ENCODE results near the gene CRB3.

The CRB3 gene

DNA sequence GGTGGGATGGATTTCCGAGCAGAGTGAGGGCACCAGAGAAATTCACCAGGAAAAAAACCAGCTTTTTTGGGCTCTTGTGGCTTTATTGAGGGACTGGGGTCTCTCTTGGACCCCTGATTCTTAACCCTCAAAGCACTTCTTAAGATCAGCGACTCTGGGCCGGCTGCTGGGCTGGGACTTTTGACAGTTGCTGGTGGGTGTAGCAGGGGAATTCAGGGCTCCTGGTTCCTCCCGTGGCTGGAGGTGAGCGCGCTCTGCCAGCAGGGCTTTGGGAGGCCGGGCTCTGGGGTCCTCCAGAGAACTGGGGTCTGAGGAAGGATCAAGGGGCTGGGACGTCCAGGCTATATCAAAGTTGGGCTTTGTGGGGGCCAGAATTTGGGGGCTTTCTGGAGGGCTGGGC lies 3.3 kb downstream of the CRB3 start:
- 89% methylated on average over 8 of the region's 8 CpGs for WGBS, 2 experiments

GRCh38 chr19:6470173-6470572 lies 6.1 kb downstream of the CRB3 start:
- H3K4me3 ChIP-seq (ENCODE audit: insufficient read depth, low read depth, low read length), result no peak overlapping the region

More for the DNA sequence above, 3.3 kb downstream of the CRB3 start:
- H3K27me3 ChIP-seq (ENCODE audit: control insufficient read depth, insufficient read depth, low read length, poor library complexity, severe bottlenecking), result peaks cover 41% of the 10 kb centered on the region
- no peak overlapping the region for H3K4me3 ChIP-seq (ENCODE audit: insufficient read depth, low read depth, low read length)
- H3K27ac ChIP-seq (ENCODE audit: insufficient read depth, low read depth, low read length, poor library complexity, severe bottlenecking), result no peak overlapping the region
- no peaks in the 10 kb centered on the region for H3K9me3 ChIP-seq (ENCODE audit: control insufficient read depth, low read length)
- H3K4me1 ChIP-seq (ENCODE audit: control insufficient read depth, insufficient read depth, low read length), result peaks cover 6% of the 10 kb centered on the region
- H3K36me3 ChIP-seq (ENCODE audit: control insufficient read depth, insufficient read depth, low read length), result no peaks in the 10 kb centered on the region

GRCh38 chr19:6471076-6471475 lies 7.0 kb downstream of the CRB3 start:
- Histone ChIP-seq H3K4me3 (ENCODE audit: insufficient read depth, low read depth, low read length) (no peak overlapping the region), H3K27ac (ENCODE audit: insufficient read depth, low read depth, low read length, poor library complexity, severe bottlenecking) (no peak overlapping the region), H3K27me3 (ENCODE audit: control insufficient read depth, insufficient read depth, low read length, poor library complexity, severe bottlenecking) (peaks cover 24% of the 10 kb centered on the region), H3K9me3 (ENCODE audit: control insufficient read depth, low read length) (no peaks in the 10 kb centered on the region), H3K4me1 (ENCODE audit: control insufficient read depth, insufficient read depth, low read length) (no peaks in the 10 kb centered on the region), H3K36me3 (ENCODE audit: control insufficient read depth, insufficient read depth, low read length) (no peaks in the 10 kb centered on the region)
- 84 to 86% methylated on average over 14 of the region's 14 CpGs for WGBS, 2 experiments

More at GRCh38 chr19:6470173-6470572, 6.1 kb downstream of the CRB3 start:
- peaks cover 24% of the 10 kb centered on the region for H3K27me3 ChIP-seq (ENCODE audit: control insufficient read depth, insufficient read depth, low read length, poor library complexity, severe bottlenecking)
- H3K9me3 ChIP-seq (ENCODE audit: control insufficient read depth, low read length), result no peaks in the 10 kb centered on the region
- WGBS, 2 experiments, result 86 to 91% methylated on average over 8 of the region's 8 CpGs
- H3K36me3 ChIP-seq (ENCODE audit: control insufficient read depth, insufficient read depth, low read length), result no peaks in the 10 kb centered on the region
- H3K4me1 ChIP-seq (ENCODE audit: control insufficient read depth, insufficient read depth, low read length), result no peaks in the 10 kb centered on the region
- H3K27ac ChIP-seq (ENCODE audit: insufficient read depth, low read depth, low read length, poor library complexity, severe bottlenecking), result no peak overlapping the region

DNA sequence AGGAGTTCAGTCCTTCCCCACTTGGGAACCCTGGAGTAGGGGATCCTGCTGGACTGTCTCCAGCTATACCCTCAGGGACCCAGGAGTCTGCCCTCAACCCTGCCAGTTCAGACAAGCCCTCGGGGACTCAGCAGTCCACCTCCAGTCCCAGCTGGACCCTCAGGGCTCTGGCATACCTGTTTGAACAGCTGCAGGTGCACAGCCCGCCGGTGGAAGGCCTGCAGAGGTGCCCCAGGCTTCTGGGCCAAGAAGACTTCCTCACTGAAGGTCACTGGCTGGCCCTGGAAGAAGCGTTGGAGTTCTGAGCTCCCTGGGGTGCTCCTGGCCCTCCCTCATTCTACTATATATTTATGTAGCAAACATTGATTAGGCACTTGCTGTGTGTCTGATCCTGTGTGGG lies 8.6 kb downstream of the CRB3 start:
- WGBS, 2 experiments, result 77 to 87% methylated on average over 4 of the region's 4 CpGs
- H3K27ac ChIP-seq (ENCODE audit: insufficient read depth, low read depth, low read length, poor library complexity, severe bottlenecking), result no peak overlapping the region
- H3K9me3 ChIP-seq (ENCODE audit: control insufficient read depth, low read length), result no peaks in the 10 kb centered on the region

GRCh38 chr19:6473647-6474046 lies 9.6 kb downstream of the CRB3 start:
- peaks cover 33% of the 10 kb centered on the region for H3K27me3 ChIP-seq (ENCODE audit: control insufficient read depth, insufficient read depth, low read length, poor library complexity, severe bottlenecking)
- no peak overlapping the region for H3K4me3 ChIP-seq (ENCODE audit: insufficient read depth, low read depth, low read length)
- no peak overlapping the region for H3K27ac ChIP-seq (ENCODE audit: insufficient read depth, low read depth, low read length, poor library complexity, severe bottlenecking)
- no peaks in the 10 kb centered on the region for H3K36me3 ChIP-seq (ENCODE audit: control insufficient read depth, insufficient read depth, low read length)
- WGBS, 2 experiments, result 76 to 88% methylated on average over 9 of the region's 9 CpGs
- no peaks in the 10 kb centered on the region for H3K9me3 ChIP-seq (ENCODE audit: control insufficient read depth, low read length)
- no peaks in the 10 kb centered on the region for H3K4me1 ChIP-seq (ENCODE audit: control insufficient read depth, insufficient read depth, low read length)

More for the DNA sequence above, 8.6 kb downstream of the CRB3 start:
- Histone ChIP-seq H3K36me3 (ENCODE audit: control insufficient read depth, insufficient read depth, low read length) (no peaks in the 10 kb centered on the region), H3K4me3 (ENCODE audit: insufficient read depth, low read depth, low read length) (no peak overlapping the region), H3K4me1 (ENCODE audit: control insufficient read depth, insufficient read depth, low read length) (no peaks in the 10 kb centered on the region), H3K27me3 (ENCODE audit: control insufficient read depth, insufficient read depth, low read length, poor library complexity, severe bottlenecking) (peaks cover 33% of the 10 kb centered on the region)

DNA sequence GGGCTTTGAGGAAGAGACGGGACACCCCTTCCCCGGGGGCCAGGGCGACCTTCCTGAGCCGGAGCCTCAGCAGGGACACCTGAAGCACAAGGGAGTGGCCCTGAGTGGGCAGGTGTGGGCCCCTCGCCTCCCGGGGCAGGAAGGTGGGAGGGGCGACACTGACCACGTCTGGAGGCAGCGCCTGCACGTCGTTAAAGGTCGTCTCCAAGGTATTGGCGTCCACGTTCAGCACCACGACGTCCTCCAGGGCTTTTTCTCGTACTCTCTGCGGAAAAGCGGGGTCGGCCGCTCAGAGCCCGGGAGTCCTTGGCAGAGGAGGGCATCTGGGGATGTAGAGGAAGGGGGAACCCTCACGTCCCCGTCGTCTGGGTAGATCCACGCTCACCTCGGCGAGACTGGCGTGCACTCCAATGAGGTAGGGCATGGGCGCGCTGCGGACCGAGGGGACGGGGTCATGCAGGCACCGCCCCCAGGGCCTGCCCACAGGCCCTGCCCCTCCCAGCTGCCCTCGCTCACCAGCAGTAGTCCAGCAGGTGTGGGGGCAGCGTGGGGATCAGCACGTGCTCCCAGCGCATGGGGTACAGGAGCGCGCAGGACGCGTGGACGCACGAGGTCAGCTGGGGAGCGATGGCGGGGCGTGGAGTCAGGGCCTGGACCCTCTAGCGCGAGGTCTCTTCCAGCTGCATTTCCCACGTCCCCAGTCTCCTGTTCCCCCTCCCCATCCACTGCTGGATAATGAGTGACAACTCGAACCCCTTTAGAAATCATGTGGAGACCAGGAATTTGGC lies 11.4 kb downstream of the CRB3 start:
- H3K27ac ChIP-seq (ENCODE audit: insufficient read depth, low read depth, low read length, poor library complexity, severe bottlenecking), result no peak overlapping the region
- WGBS, 2 experiments, result 6 to 8% methylated on average over 52 of the region's 52 CpGs
- no peaks in the 10 kb centered on the region for H3K9me3 ChIP-seq (ENCODE audit: control insufficient read depth, low read length)
- H3K4me1 ChIP-seq (ENCODE audit: control insufficient read depth, insufficient read depth, low read length), result no peaks in the 10 kb centered on the region
- H3K4me3 ChIP-seq (ENCODE audit: insufficient read depth, low read depth, low read length), result peak overlapping the region; percentile 22
- peaks cover 33% of the 10 kb centered on the region for H3K27me3 ChIP-seq (ENCODE audit: control insufficient read depth, insufficient read depth, low read length, poor library complexity, severe bottlenecking)
- H3K36me3 ChIP-seq (ENCODE audit: control insufficient read depth, insufficient read depth, low read length), result no peaks in the 10 kb centered on the region

GRCh38 chr19:6476155-6476895 lies 12.3 kb downstream of the CRB3 start:
- Histone ChIP-seq H3K9me3 (ENCODE audit: control insufficient read depth, low read length) (no peaks in the 10 kb centered on the region), H3K27me3 (ENCODE audit: control insufficient read depth, insufficient read depth, low read length, poor library complexity, severe bottlenecking) (peaks cover 33% of the 10 kb centered on the region), H3K27ac (ENCODE audit: insufficient read depth, low read depth, low read length, poor library complexity, severe bottlenecking) (no peak overlapping the region), H3K4me3 (ENCODE audit: insufficient read depth, low read depth, low read length) (peak overlapping the region; percentile 28), H3K36me3 (ENCODE audit: control insufficient read depth, insufficient read depth, low read length) (no peaks in the 10 kb centered on the region), H3K4me1 (ENCODE audit: control insufficient read depth, insufficient read depth, low read length) (no peaks in the 10 kb centered on the region)
- WGBS, 2 experiments, result 2 to 3% methylated on average over 33 of the region's 33 CpGs

GRCh38 chr19:6476896-6477431 lies 12.9 kb downstream of the CRB3 start:
- Histone ChIP-seq H3K9me3 (ENCODE audit: control insufficient read depth, low read length) (no peaks in the 10 kb centered on the region), H3K27ac (ENCODE audit: insufficient read depth, low read depth, low read length, poor library complexity, severe bottlenecking) (no peak overlapping the region), H3K4me3 (ENCODE audit: insufficient read depth, low read depth, low read length) (peak overlapping the region; percentile 28), H3K4me1 (ENCODE audit: control insufficient read depth, insufficient read depth, low read length) (no peaks in the 10 kb centered on the region), H3K27me3 (ENCODE audit: control insufficient read depth, insufficient read depth, low read length, poor library complexity, severe bottlenecking) (peaks cover 33% of the 10 kb centered on the region), H3K36me3 (ENCODE audit: control insufficient read depth, insufficient read depth, low read length) (no peaks in the 10 kb centered on the region)
- WGBS, 2 experiments, result 25 to 26% methylated on average over 29 of the region's 29 CpGs

DNA sequence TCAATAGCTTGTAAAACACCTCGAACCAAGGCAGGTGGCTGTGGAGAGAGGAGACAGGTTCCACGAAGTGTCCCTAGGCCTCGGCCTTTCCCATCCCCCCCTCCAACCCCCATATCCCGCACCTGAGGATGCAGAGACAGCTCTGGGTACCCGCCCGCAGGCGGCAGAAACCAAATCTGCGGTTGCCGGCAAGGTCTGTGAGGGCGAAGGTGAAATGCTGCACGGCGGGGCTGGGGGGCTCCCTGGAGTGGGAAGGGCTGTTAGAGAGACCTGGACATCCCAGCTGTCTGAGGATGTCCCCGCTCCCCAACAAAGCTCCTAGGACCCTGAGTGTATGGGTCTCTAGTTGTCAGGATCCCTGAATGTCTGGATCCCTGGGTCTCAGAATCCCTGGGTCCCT lies 14.7 kb downstream of the CRB3 start:
- H3K4me1 ChIP-seq (ENCODE audit: control insufficient read depth, insufficient read depth, low read length), result no peaks in the 10 kb centered on the region
- no peaks in the 10 kb centered on the region for H3K9me3 ChIP-seq (ENCODE audit: control insufficient read depth, low read length)
- 93% methylated on average over 13 of the region's 13 CpGs for WGBS, 2 experiments
- H3K4me3 ChIP-seq (ENCODE audit: insufficient read depth, low read depth, low read length), result no peak overlapping the region
- H3K27me3 ChIP-seq (ENCODE audit: control insufficient read depth, insufficient read depth, low read length, poor library complexity, severe bottlenecking), result peaks cover 33% of the 10 kb centered on the region
- H3K36me3 ChIP-seq (ENCODE audit: control insufficient read depth, insufficient read depth, low read length), result no peaks in the 10 kb centered on the region
- no peak overlapping the region for H3K27ac ChIP-seq (ENCODE audit: insufficient read depth, low read depth, low read length, poor library complexity, severe bottlenecking)

GRCh38 chr19:6479836-6480398 lies 15.8 kb downstream of the CRB3 start:
- peaks cover 24% of the 10 kb centered on the region for H3K27me3 ChIP-seq (ENCODE audit: control insufficient read depth, insufficient read depth, low read length, poor library complexity, severe bottlenecking)
- no peaks in the 10 kb centered on the region for H3K36me3 ChIP-seq (ENCODE audit: control insufficient read depth, insufficient read depth, low read length)
- H3K4me1 ChIP-seq (ENCODE audit: control insufficient read depth, insufficient read depth, low read length), result no peaks in the 10 kb centered on the region
- 54 to 55% methylated on average over 6 to 7 of the region's 7 CpGs for WGBS, 2 experiments
- H3K9me3 ChIP-seq (ENCODE audit: control insufficient read depth, low read length), result no peaks in the 10 kb centered on the region
- H3K27ac ChIP-seq (ENCODE audit: insufficient read depth, low read depth, low read length, poor library complexity, severe bottlenecking), result no peak overlapping the region
- H3K4me3 ChIP-seq (ENCODE audit: insufficient read depth, low read depth, low read length), result no peak overlapping the region
